T-helper 2 cell treated with Interferon-gamma antibody and Interleukin-4, amounts not matched to agents 5 μg/mL and 100 μg/mL, for 36 hours (primary cell): ENCODE data around the gene CXXC1.

Experiments
- DNase-seq: peaks from one replicate; pipeline ENCODE4 v3.0.0; 2021; ENCODE audit warnings: low spot score
- H3K27ac Mint-ChIP-seq: one replicate; pipeline ENCODE4 v1.8.0; 2021; ENCODE audit warnings: mild to moderate bottlenecking, mixed read lengths
- H3K27me3 Mint-ChIP-seq: one replicate; pipeline ENCODE4 v1.8.0; 2021; ENCODE audit warnings: low read depth, mixed read lengths
- H3K36me3 Mint-ChIP-seq: one replicate; pipeline ENCODE4 v1.8.0; 2021; ENCODE audit warnings: low read depth, mixed read lengths
- H3K4me1 Mint-ChIP-seq: one replicate; pipeline ENCODE4 v1.8.0; 2021; ENCODE audit warnings: low read depth, mixed read lengths
- H3K4me3 Mint-ChIP-seq: one replicate; pipeline ENCODE4 v1.8.0; 2022; ENCODE audit warnings: mild to moderate bottlenecking, moderate library complexity, mixed read lengths
- H3K9me3 Mint-ChIP-seq: one replicate; pipeline ENCODE4 v1.8.0; 2021; ENCODE audit warnings: mixed read lengths

The CXXC1 gene

GRCh38 chr18:50285631-50286321 lies 1.7 kb downstream of the CXXC1 start:
- H3K27me3 Mint-ChIP-seq = no peaks in the 10 kb centered on the region
- no peak for DNase-seq
- peaks cover 29% of the 10 kb centered on the region for H3K4me1 Mint-ChIP-seq
- H3K27ac Mint-ChIP-seq = peak overlapping the region; percentile 97
- H3K4me3 Mint-ChIP-seq = peak overlapping the region; percentile 96
- H3K9me3 Mint-ChIP-seq = no peaks in the 10 kb centered on the region
- peaks cover 58% of the 10 kb centered on the region for H3K36me3 Mint-ChIP-seq

- Mint-ChIP-seq H3K9me3 (no peaks in the 10 kb centered on the region), H3K27me3 (no peaks in the 10 kb centered on the region), H3K27ac (no peak overlapping the region), H3K4me3 (no peak overlapping the region), H3K36me3 (peaks cover 64% of the 10 kb centered on the region), H3K4me1 (peaks cover 36% of the 10 kb centered on the region)
- no peak for DNase-seq
Measured at GRCh38 chr18:50285071-50285470, 2.4 kb downstream of the CXXC1 start.

GRCh38 chr18:50284255-50284885 lies 3.1 kb downstream of the CXXC1 start:
- DNase-seq = no peak
- Mint-ChIP-seq H3K4me1 (peaks cover 37% of the 10 kb centered on the region), H3K36me3 (peaks cover 65% of the 10 kb centered on the region)

GRCh38 chr18:50283469-50284209 lies 3.9 kb downstream of the CXXC1 start:
- H3K9me3 Mint-ChIP-seq = no peaks in the 10 kb centered on the region
- peaks cover 40% of the 10 kb centered on the region for H3K4me1 Mint-ChIP-seq
- no peak for DNase-seq
- H3K36me3 Mint-ChIP-seq = peaks cover 72% of the 10 kb centered on the region
- H3K27me3 Mint-ChIP-seq = no peaks in the 10 kb centered on the region
- H3K4me3 Mint-ChIP-seq = peak overlapping the region; percentile 33
- H3K27ac Mint-ChIP-seq = peak overlapping the region; percentile 61

More at GRCh38 chr18:50284255-50284885, 3.1 kb downstream of the CXXC1 start:
- Mint-ChIP-seq H3K27ac (peak overlapping the region; percentile 61), H3K27me3 (no peaks in the 10 kb centered on the region), H3K9me3 (no peaks in the 10 kb centered on the region), H3K4me3 (peak overlapping the region; percentile 33)

- H3K4me3 Mint-ChIP-seq = peak overlapping the region; percentile 90
- H3K4me1 Mint-ChIP-seq = peaks cover 43% of the 10 kb centered on the region
- peaks cover 75% of the 10 kb centered on the region for H3K36me3 Mint-ChIP-seq
Measured at GRCh38 chr18:50282521-50283335, 4.8 kb downstream of the CXXC1 start.

GRCh38 chr18:50281972-50282520 lies 5.4 kb downstream of the CXXC1 start:
- Mint-ChIP-seq H3K4me1 (peaks cover 42% of the 10 kb centered on the region), H3K4me3 (peak overlapping the region; percentile 90), H3K36me3 (peaks cover 69% of the 10 kb centered on the region), H3K9me3 (no peaks in the 10 kb centered on the region), H3K27ac (peak overlapping the region; percentile 95), H3K27me3 (no peaks in the 10 kb centered on the region)
- no peak for DNase-seq

More at GRCh38 chr18:50282521-50283335, 4.8 kb downstream of the CXXC1 start:
- no peaks in the 10 kb centered on the region for H3K9me3 Mint-ChIP-seq
- H3K27ac Mint-ChIP-seq = peak overlapping the region; percentile 7
- DNase-seq = no peak
- no peaks in the 10 kb centered on the region for H3K27me3 Mint-ChIP-seq

- peaks cover 36% of the 10 kb centered on the region for H3K4me1 Mint-ChIP-seq
- H3K36me3 Mint-ChIP-seq = peaks cover 68% of the 10 kb centered on the region
Measured at GRCh38 chr18:50281295-50281971, 6.1 kb downstream of the CXXC1 start, which contains the start of gene MBD1. Gene MBD1 (minus strand): TSS chr18:50281523. CDS start chr18:50279992, 1,531 bp downstream.

GRCh38 chr18:50280707-50281294 lies 6.7 kb downstream of the CXXC1 start:
- H3K4me1 Mint-ChIP-seq = peaks cover 32% of the 10 kb centered on the region
- peaks cover 70% of the 10 kb centered on the region for H3K36me3 Mint-ChIP-seq
- no peaks in the 10 kb centered on the region for H3K9me3 Mint-ChIP-seq
- no peaks in the 10 kb centered on the region for H3K27me3 Mint-ChIP-seq
- no peak for DNase-seq
- peak overlapping the region; percentile 95 for H3K27ac Mint-ChIP-seq
- peak overlapping the region; percentile 90 for H3K4me3 Mint-ChIP-seq

More at GRCh38 chr18:50281295-50281971, 6.1 kb downstream of the CXXC1 start, which contains the start of gene MBD1:
- DNase-seq = peak; percentile 97
- Mint-ChIP-seq H3K27me3 (no peaks in the 10 kb centered on the region), H3K9me3 (no peaks in the 10 kb centered on the region), H3K4me3 (peak within 1 kb of the TSS; percentile 90), H3K27ac (peak within 1 kb of the TSS; percentile 95)

- Mint-ChIP-seq H3K4me3 (peak overlapping the region; percentile 90), H3K9me3 (no peaks in the 10 kb centered on the region), H3K4me1 (peaks cover 30% of the 10 kb centered on the region), H3K27ac (peak overlapping the region; percentile 95), H3K27me3 (no peaks in the 10 kb centered on the region), H3K36me3 (peaks cover 70% of the 10 kb centered on the region)
- no peak for DNase-seq
Measured at GRCh38 chr18:50279752-50280151, 7.7 kb downstream of the CXXC1 start.

GRCh38 chr18:50277942-50278341 lies 9.6 kb downstream of the CXXC1 start:
- H3K27me3 Mint-ChIP-seq = no peaks in the 10 kb centered on the region
- no peak overlapping the region for H3K27ac Mint-ChIP-seq
- peaks cover 69% of the 10 kb centered on the region for H3K36me3 Mint-ChIP-seq
- H3K9me3 Mint-ChIP-seq = no peaks in the 10 kb centered on the region
- no peak overlapping the region for H3K4me3 Mint-ChIP-seq
- DNase-seq = no peak
- H3K4me1 Mint-ChIP-seq = peaks cover 22% of the 10 kb centered on the region

- H3K4me1 Mint-ChIP-seq = peaks cover 20% of the 10 kb centered on the region
- peaks cover 70% of the 10 kb centered on the region for H3K36me3 Mint-ChIP-seq
- no peak overlapping the region for H3K27ac Mint-ChIP-seq
- H3K9me3 Mint-ChIP-seq = no peaks in the 10 kb centered on the region
- DNase-seq = no peak
- H3K4me3 Mint-ChIP-seq = no peak overlapping the region
- H3K27me3 Mint-ChIP-seq = no peaks in the 10 kb centered on the region
Measured at GRCh38 chr18:50276452-50276851, 11.0 kb downstream of the CXXC1 start.

- Mint-ChIP-seq H3K4me3 (no peak overlapping the region), H3K36me3 (peaks cover 68% of the 10 kb centered on the region), H3K27ac (no peak overlapping the region), H3K9me3 (no peaks in the 10 kb centered on the region), H3K27me3 (no peaks in the 10 kb centered on the region), H3K4me1 (peaks cover 17% of the 10 kb centered on the region)
- DNase-seq = no peak
Measured at GRCh38 chr18:50275503-50276036, 11.9 kb downstream of the CXXC1 start.
